ENCODE data around the gene PRCC. TPM values are rescaled to one million over a fixed set of nuclear protein-coding genes. Genes with fewer than 3 reads are reported as not detected.

PRCC gene
- total and polyA plus RNA-seq, 2 of the 13 experiments (the other 11 are each of a cell fraction or from before 2014, with no cell fraction given) = 24.2 to 40.5 TPM

DNA sequence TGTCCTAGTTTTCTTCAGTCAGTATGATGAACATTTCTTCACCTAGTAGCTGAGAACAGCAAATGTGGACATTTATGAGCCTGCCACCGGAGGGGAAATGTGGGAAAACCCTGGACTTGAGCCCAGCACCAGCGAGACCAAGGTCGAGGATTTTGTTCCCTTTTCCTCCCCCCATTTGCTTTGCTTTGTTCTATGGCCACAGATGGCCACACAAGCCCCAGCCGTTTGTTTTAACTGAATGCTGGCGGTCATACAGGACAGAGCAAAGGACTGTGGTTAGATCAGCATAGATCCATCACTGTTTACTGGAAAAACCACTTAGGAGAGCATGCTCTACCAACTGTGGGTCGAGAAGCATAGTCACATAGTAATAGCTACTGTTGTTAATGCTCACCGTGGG, 28.5 kb downstream of the PRCC start (continued):
- TF ChIP-seq ZNF292 (CRISPR knock-in tag; IDR thresholded peaks at IDR 0.05; ENCODE audit: borderline replicate concordance, low read depth) (no peak), GTF2F1 (IDR thresholded peaks at IDR 0.05; ENCODE audit: low read length) (no peak), MIXL1 (CRISPR knock-in tag; IDR thresholded peaks at IDR 0.05) (peak; percentile 27; the same call in 1 of the 2 replicates), KLF12 (CRISPR knock-in tag; IDR thresholded peaks at IDR 0.05; ENCODE audit: borderline replicate concordance) (no peak), TRIM22 (IDR thresholded peaks at IDR 0.05) (no peak), ERF (CRISPR knock-in tag; IDR thresholded peaks at IDR 0.05) (no peak; the same call in 1 of the 2 replicates), ZNF619 (CRISPR knock-in tag; IDR thresholded peaks at IDR 0.05) (no peak), ZFP36L1 (CRISPR knock-in tag; IDR thresholded peaks at IDR 0.05) (no peak), DNMT1 (CRISPR knock-in tag; IDR thresholded peaks at IDR 0.05) (no peak), IKZF1 (IDR thresholded peaks at IDR 0.05) (no peak), HOXD1 (CRISPR knock-in tag; IDR thresholded peaks at IDR 0.05) (no peak), ZNF367 (CRISPR knock-in tag; IDR thresholded peaks at IDR 0.05; ENCODE audit: borderline replicate concordance) (no peak), ZNF775 (CRISPR knock-in tag; IDR thresholded peaks at IDR 0.05; ENCODE audit: borderline replicate concordance) (no peak), JARID2 (CRISPR knock-in tag; IDR thresholded peaks at IDR 0.05; ENCODE audit: insufficient replicate concordance) (no peak), ZNF512 (CRISPR knock-in tag; IDR thresholded peaks at IDR 0.05) (no peak), ISL2 (CRISPR knock-in tag; IDR thresholded peaks at IDR 0.05) (no peak), ZNF160 (CRISPR knock-in tag; IDR thresholded peaks at IDR 0.05) (no peak), SAP130 (CRISPR knock-in tag; IDR thresholded peaks at IDR 0.05; ENCODE audit: low read depth) (peak; percentile 71), GATAD2A (CRISPR knock-in tag; IDR thresholded peaks at IDR 0.05) (peak; percentile 55; the same call in 1 of the 2 replicates), TOPORS (CRISPR knock-in tag; IDR thresholded peaks at IDR 0.05) (no peak), MLLT10 (CRISPR knock-in tag; IDR thresholded peaks at IDR 0.05) (no peak), ZFAT (CRISPR knock-in tag; conservative IDR thresholded peaks at IDR 0.05) (no peak), ZNF382 (CRISPR knock-in tag; IDR thresholded peaks at IDR 0.05; ENCODE audit: borderline replicate concordance) (no peak), GLMP (CRISPR knock-in tag; IDR thresholded peaks at IDR 0.05; ENCODE audit: borderline replicate concordance) (no peak), ZNF574 (CRISPR knock-in tag; IDR thresholded peaks at IDR 0.05) (no peak; the same call in 1 of the 2 replicates)
- TF ChIP-seq, protein P1, sequence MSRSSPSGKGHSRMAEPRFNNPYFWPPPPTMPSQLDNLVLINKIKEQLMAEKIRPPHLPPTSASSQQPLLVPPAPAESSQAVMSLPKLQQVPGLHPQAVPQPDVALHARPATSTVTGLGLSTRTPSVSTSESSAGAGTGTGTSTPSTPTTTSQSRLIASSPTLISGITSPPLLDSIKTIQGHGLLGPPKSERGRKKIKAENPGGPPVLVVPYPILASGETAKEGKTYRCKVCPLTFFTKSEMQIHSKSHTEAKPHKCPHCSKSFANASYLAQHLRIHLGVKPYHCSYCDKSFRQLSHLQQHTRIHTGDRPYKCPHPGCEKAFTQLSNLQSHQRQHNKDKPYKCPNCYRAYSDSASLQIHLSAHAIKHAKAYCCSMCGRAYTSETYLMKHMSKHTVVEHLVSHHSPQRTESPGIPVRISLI (CRISPR knock-in tag; IDR thresholded peaks at IDR 0.05; ENCODE audit: borderline replicate concordance) = no peak
